Endothelial cell of umbilical vein (primary cell): ENCODE data around the gene NEMF.

Source experiments
- EZH2 ChIP-seq: IDR thresholded peaks from 2 replicates; pipeline ENCODE4 v1.6.1; 2012; ENCODE audit warnings: borderline replicate concordance, low read depth, mild to moderate bottlenecking, moderate library complexity, low read length, inconsistent platforms; ENCODE audit not compliant: severe bottlenecking
- FOS ChIP-seq: IDR thresholded peaks from 2 replicates; pipeline ENCODE4 v1.6.1; 2011; ENCODE audit warnings: mild to moderate bottlenecking, low read length, moderate library complexity, borderline replicate concordance; ENCODE audit not compliant: insufficient read depth
- MAX ChIP-seq: IDR thresholded peaks from 2 replicates; pipeline ENCODE4 v1.6.1; 2011; ENCODE audit not compliant: insufficient read depth, insufficient read length
- POLR2A ChIP-seq: IDR thresholded peaks from 2 replicates; pipeline ENCODE4 v1.6.1; 2012; ENCODE audit warnings: low read depth, mild to moderate bottlenecking, control low read depth, low read length
- POLR2AphosphoS5 ChIP-seq: IDR thresholded peaks from 2 replicates; pipeline ENCODE4 v1.6.1; 2012; ENCODE audit warnings: low read depth, mild to moderate bottlenecking, control low read depth, low read length, moderate library complexity; ENCODE audit not compliant: insufficient read depth
- TF ChIP-seq, protein P1 (sequence below), 2 donors: IDR thresholded peaks; 1 replicate in 1 of 2; 2 replicates in 1 of 2; pipeline ENCODE4 v1.5.1; 2011; ENCODE audit warnings: low read length in 2 of 2, mild to moderate bottlenecking in 2 of 2, moderate library complexity in 2 of 2, control low read depth in 1 of 2, inconsistent platforms in 1 of 2, low read depth in 1 of 2; ENCODE audit not compliant: insufficient read depth in 1 of 2; ENCODE audit errors: extremely low read depth in 1 of 2

GRCh38 chr14:49870908-49871307, 18.3 kb upstream of the NEMF start:
- TF ChIP-seq, protein P1, sequence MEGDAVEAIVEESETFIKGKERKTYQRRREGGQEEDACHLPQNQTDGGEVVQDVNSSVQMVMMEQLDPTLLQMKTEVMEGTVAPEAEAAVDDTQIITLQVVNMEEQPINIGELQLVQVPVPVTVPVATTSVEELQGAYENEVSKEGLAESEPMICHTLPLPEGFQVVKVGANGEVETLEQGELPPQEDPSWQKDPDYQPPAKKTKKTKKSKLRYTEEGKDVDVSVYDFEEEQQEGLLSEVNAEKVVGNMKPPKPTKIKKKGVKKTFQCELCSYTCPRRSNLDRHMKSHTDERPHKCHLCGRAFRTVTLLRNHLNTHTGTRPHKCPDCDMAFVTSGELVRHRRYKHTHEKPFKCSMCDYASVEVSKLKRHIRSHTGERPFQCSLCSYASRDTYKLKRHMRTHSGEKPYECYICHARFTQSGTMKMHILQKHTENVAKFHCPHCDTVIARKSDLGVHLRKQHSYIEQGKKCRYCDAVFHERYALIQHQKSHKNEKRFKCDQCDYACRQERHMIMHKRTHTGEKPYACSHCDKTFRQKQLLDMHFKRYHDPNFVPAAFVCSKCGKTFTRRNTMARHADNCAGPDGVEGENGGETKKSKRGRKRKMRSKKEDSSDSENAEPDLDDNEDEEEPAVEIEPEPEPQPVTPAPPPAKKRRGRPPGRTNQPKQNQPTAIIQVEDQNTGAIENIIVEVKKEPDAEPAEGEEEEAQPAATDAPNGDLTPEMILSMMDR (IDR thresholded peaks at IDR 0.05; ENCODE audit: extremely low read depth in 1 of 2, insufficient read depth in 1 of 2, low read depth in 1 of 2, low read length in 2 of 2): no peak
- TF ChIP-seq POLR2AphosphoS5 (no peak), FOS (no peak), EZH2 (no peak), POLR2A (no peak), MAX (no peak)
